Lung (tissue), 12 donors: ENCODE data around the gene PARP1. TPM values are rescaled to one million over a fixed set of nuclear protein-coding genes. Genes with fewer than 3 reads are reported as not detected.

ENCODE experiments used
- ATAC-seq: fragments of 200-7000 bp; cut with Tn5 transposase; one replicate; pipeline ENCODE4 v1.9.1; 2020; ENCODE audit warnings: moderate number of reproducible peaks; ENCODE audit not compliant: insufficient read depth, low FRiP score
- DNase-seq, 3 donors: peaks; one replicate each; pipeline ENCODE4 v3.0.0-alpha.2; 2013 to 2017
- H3K27ac ChIP-seq, 2 donors: one replicate each; pipeline ENCODE4 v1.5.1; 2013; ENCODE audit warnings: mild to moderate bottlenecking in 2 of 2, moderate library complexity in 2 of 2, control low read depth in 1 of 2, inconsistent platforms in 1 of 2, low read depth in 1 of 2, low read length in 1 of 2
- H3K27me3 ChIP-seq, 3 donors: one replicate each; pipeline ENCODE4 v1.5.1; 2013; ENCODE audit warnings: low read length in 2 of 3; ENCODE audit not compliant: control insufficient read depth in 3 of 3, insufficient read depth in 3 of 3
- H3K36me3 ChIP-seq, 4 donors: one replicate each; pipeline ENCODE4 v1.5.1; 2013; ENCODE audit warnings: low read length in 4 of 4, mild to moderate bottlenecking in 1 of 4, moderate library complexity in 1 of 4; ENCODE audit not compliant: control insufficient read depth in 4 of 4, insufficient read depth in 4 of 4
- H3K4me1 ChIP-seq, 5 donors: one replicate each; pipeline ENCODE4 v1.5.1; 2013; ENCODE audit warnings: low read length in 5 of 5, mild to moderate bottlenecking in 2 of 5, moderate library complexity in 1 of 5; ENCODE audit not compliant: control insufficient read depth in 5 of 5, insufficient read depth in 5 of 5
- H3K4me3 ChIP-seq: one replicate; pipeline ENCODE4 v1.5.1; 2013; ENCODE audit warnings: mild to moderate bottlenecking, control low read depth, moderate library complexity
- H3K9ac ChIP-seq, 2 donors: one replicate each; pipeline ENCODE4 v1.5.1; 2013; ENCODE audit warnings: low read length in 2 of 2, control low read depth in 1 of 2; ENCODE audit not compliant: insufficient read depth in 1 of 2
- H3K9me3 ChIP-seq, 4 donors: one replicate each; pipeline ENCODE4 v1.5.1; 2013; ENCODE audit warnings: low read length in 3 of 4, mild to moderate bottlenecking in 1 of 4, moderate library complexity in 1 of 4; ENCODE audit not compliant: control insufficient read depth in 4 of 4, insufficient read depth in 3 of 4
- WGBS, 2 donors: extraction: QIAGEN DNeasy Blood & Tissue Kit; methylation state at CpG; one replicate each; pipeline ENCODE4 v1.1.7; 2013; 5-methylcytosine and 5-hydroxymethylcytosine counted together
- polyA plus RNA-seq, 2 donors: library from polyadenylated mRNA; stranded (reverse); fragments of 200-250 nt; gene quantifications; one replicate each; pipeline ENCODE4 v1.2.1, GENCODE V29; 2013
- total RNA-seq, 2 donors: library from RNA; depleted of rRNA in 1 of 2; stranded (reverse); fragments of >200 nt in 1 of 2; gene quantifications; one replicate each; pipeline ENCODE4 v1.2.1, GENCODE V29; 2014 to 2021
- TF ChIP-seq, protein P1 (sequence below): IDR thresholded peaks from 2 replicates; pipeline ENCODE4 v1.5.1; 2012; ENCODE audit warnings: mild to moderate bottlenecking; ENCODE audit errors: control extremely low read depth, extremely low read depth
- donor health status: control.
- donor health status: control.
- donor health status: Bipolar disorder and iron deficiency.
- donor health status: healthy.
- donor health status: DM: yes; HTN: yes; CAD: no.

The PARP1 gene
- total and polyA plus RNA-seq, 4 donors: 17.2 to 76.4 (median 51.1) TPM

GRCh38 chr1:226422478-226422877 lies 14.6 kb upstream of the PARP1 start:
- Histone ChIP-seq H3K4me1 (peaks cover 0 to 10% (median 2%) of the 10 kb centered on the region in 5 donors), H3K36me3 (no peaks in the 10 kb centered on the region), H3K9ac (no peak overlapping the region), H3K9me3 (no peaks in the 10 kb centered on the region), H3K4me3 (no peak overlapping the region), H3K27ac (no peak overlapping the region), H3K27me3 (no peaks in the 10 kb centered on the region)
- no peak for ATAC-seq
- 74 to 92% methylated on average over 6 of the region's 6 CpGs for WGBS, 2 donors
- no peak for DNase-seq
- TF ChIP-seq, protein P1, sequence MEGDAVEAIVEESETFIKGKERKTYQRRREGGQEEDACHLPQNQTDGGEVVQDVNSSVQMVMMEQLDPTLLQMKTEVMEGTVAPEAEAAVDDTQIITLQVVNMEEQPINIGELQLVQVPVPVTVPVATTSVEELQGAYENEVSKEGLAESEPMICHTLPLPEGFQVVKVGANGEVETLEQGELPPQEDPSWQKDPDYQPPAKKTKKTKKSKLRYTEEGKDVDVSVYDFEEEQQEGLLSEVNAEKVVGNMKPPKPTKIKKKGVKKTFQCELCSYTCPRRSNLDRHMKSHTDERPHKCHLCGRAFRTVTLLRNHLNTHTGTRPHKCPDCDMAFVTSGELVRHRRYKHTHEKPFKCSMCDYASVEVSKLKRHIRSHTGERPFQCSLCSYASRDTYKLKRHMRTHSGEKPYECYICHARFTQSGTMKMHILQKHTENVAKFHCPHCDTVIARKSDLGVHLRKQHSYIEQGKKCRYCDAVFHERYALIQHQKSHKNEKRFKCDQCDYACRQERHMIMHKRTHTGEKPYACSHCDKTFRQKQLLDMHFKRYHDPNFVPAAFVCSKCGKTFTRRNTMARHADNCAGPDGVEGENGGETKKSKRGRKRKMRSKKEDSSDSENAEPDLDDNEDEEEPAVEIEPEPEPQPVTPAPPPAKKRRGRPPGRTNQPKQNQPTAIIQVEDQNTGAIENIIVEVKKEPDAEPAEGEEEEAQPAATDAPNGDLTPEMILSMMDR: no peak

DNA sequence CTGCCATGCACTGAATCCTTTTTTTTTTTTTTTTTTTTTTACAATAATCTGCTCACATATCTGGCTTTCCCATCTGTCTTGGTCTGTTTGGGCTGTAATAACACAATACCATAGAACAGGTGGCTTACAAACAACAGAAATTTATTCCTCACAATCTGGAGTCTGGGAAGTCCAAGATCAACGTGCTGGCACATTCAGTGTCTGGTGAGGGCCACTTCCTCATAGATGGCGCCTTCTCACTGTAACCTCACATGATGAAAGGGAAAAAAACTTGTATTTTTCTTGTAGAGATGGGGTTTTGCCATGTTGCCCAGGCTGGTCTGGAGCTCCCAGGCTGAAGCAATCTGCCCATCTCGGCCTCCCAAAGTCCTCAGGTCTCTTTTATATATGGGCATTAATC lies 13.0 kb upstream of the PARP1 start:
- TF ChIP-seq, protein P1: no peak
- no peaks in the 10 kb centered on the region for H3K9me3 ChIP-seq
- no peaks in the 10 kb centered on the region for H3K36me3 ChIP-seq
- no peak for DNase-seq
- no peaks in the 10 kb centered on the region for H3K27me3 ChIP-seq
- whole genome bisulfite sequencing, 2 donors: 68 to 77% methylated on average over 3 of the region's 3 CpGs
- ATAC-seq: no peak
- peaks cover 0 to 10% (median 2%) of the 10 kb centered on the region in 5 donors for H3K4me1 ChIP-seq
- H3K27ac ChIP-seq: no peak overlapping the region
- H3K9ac ChIP-seq: no peak overlapping the region
- no peak overlapping the region for H3K4me3 ChIP-seq

- H3K9me3 ChIP-seq: no peaks in the 10 kb centered on the region
- H3K4me3 ChIP-seq: no peak overlapping the region
- H3K27ac ChIP-seq: no peak overlapping the region
- no peak overlapping the region for H3K9ac ChIP-seq
- no peaks in the 10 kb centered on the region for H3K27me3 ChIP-seq
- WGBS, 2 donors: 94 to 98% methylated on average over 5 of the region's 5 CpGs
- DNase-seq: no peak
- ATAC-seq: no peak
- TF ChIP-seq, protein P1: no peak
- H3K36me3 ChIP-seq: no peaks in the 10 kb centered on the region
- H3K4me1 ChIP-seq: peaks cover 0 to 10% (median 2%) of the 10 kb centered on the region in 5 donors
Measured at GRCh38 chr1:226420328-226420727, 12.4 kb upstream of the PARP1 start.

DNA sequence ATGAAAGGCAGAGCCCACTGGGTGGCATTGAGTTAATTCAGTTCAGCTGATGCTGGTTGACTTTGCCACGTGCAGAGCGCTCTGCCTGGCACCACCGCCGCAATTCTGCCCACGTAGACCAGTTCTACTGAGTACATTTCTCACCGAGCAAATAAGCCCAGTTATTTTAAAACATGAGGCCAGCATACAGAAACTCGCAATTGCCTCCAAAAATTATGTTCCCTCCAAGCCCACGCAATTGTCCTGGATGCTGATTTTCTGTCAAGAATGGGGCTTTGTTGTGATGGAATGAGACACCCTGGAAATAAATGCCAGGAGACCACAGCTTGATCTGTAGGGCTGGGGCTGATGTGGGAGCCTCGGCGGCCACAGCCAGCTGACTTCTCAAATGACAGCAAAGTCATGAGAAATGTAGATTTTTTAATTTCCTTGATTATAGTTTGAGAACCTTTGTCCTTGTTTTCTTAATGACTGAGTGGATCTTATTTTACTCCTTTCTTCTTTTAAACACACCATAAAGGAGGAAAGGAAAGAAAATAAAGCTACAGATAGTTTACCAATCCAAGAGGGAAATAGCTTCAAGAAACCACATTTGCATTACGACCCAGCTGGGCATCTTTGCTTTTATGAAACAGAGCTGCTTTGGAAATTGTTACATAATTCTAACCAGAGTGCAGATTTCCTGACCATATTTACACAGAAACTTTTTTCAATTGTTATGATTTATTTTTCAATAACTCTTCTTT lies 11.6 kb upstream of the PARP1 start:
- no peak overlapping the region for H3K9ac ChIP-seq
- no peaks in the 10 kb centered on the region for H3K36me3 ChIP-seq
- ATAC-seq: no peak
- no peak for DNase-seq
- no peaks in the 10 kb centered on the region for H3K27me3 ChIP-seq
- no peak overlapping the region for H3K27ac ChIP-seq
- TF ChIP-seq, protein P1: no peak
- H3K9me3 ChIP-seq: no peaks in the 10 kb centered on the region
- 85% methylated on average over 11 of the region's 11 CpGs for WGBS, 2 donors
- no peak overlapping the region for H3K4me3 ChIP-seq
- H3K4me1 ChIP-seq: peaks cover 0 to 4% (median 0%) of the 10 kb centered on the region in 5 donors
